K562 (cell line): ENCODE data around the gene RBM12. TPM values are rescaled to one million over a fixed set of nuclear protein-coding genes. Genes with fewer than 3 reads are reported as not detected.

ENCODE experiments used
- ATAC-seq: fragments of 200-7000 bp; cut with Tn5 transposase; 3 replicates; pipeline ENCODE4 v1.9.1; 2020; ENCODE audit warnings: moderate library complexity
- BruUV-seq: library from RNA; stranded (reverse); fragments of 400-500 nt; replicated peaks from 2 replicates; lab custom pipeline; 2021; lab: Mats Ljungman, UMichigan
- CTCF ChIA-PET: fragments of 300-600 bp; formaldehyde crosslinking; extraction: SDS; loops from one replicate; lab custom pipeline; 2021; ENCODE audit warnings: low intra/inter-chr PET ratio; lab: Yijun Ruan, JAX
- POLR2A ChIA-PET: fragments of 300-600, 350-650 bp; sonication (Branson Sonifier 250); formaldehyde crosslinking; extraction: SDS; loops from one replicate; lab custom pipeline; 2021; ENCODE audit warnings: antibody characterized with exemption, inconsistent platforms; lab: Yijun Ruan, JAX
- DNase-seq, 4 experiments: peaks; one replicate each; pipeline versions ENCODE4 v3.0.0 to v3.0.0-alpha.2; 2011 to 2018; ENCODE audit warnings: low spot score in 3 of 4, mixed read lengths in 3 of 4; ENCODE audit errors: extremely low read depth in 1 of 4
- FAIRE-seq: peaks from 2 replicates; lab custom pipeline; 2011; peaks lifted over from hg19 to GRCh38; lab: Jason Lieb, UNC
- H2AFZ ChIP-seq: 2 replicates; pipeline ENCODE4 v1.6.0; 2011; ENCODE audit warnings: low read depth, low read length, control low read depth, inconsistent platforms
- H3K27ac ChIP-seq: fragments of 200-600 bp; 3 replicates; pipeline ENCODE4 v1.8.0; 2011; ENCODE audit warnings: low read depth, mild to moderate bottlenecking, control low read depth, inconsistent platforms, low read length, moderate library complexity, mixed read lengths; ENCODE audit errors: extremely low read depth
- H3K27me3 ChIP-seq, 2 experiments: fragments of 300-600 bp in 1 of 2; 2 replicates in 1 of 2; 3 replicates in 1 of 2; pipeline versions ENCODE4 v1.6.0 to v1.8.0; 2011; ENCODE audit warnings: inconsistent platforms in 2 of 2, low read length in 2 of 2, mild to moderate bottlenecking in 1 of 2, mixed read lengths in 1 of 2, moderate library complexity in 1 of 2; ENCODE audit not compliant: control insufficient read depth in 2 of 2, insufficient read depth in 2 of 2
- H3K36me3 ChIP-seq: fragments of 300-600 bp; 3 replicates; pipeline ENCODE4 v1.8.0; 2011; ENCODE audit warnings: mild to moderate bottlenecking, low read length, inconsistent platforms; ENCODE audit not compliant: control insufficient read depth, insufficient read depth
- H3K4me1 ChIP-seq, 2 experiments: fragments of 200-600 bp in 1 of 2; replicated peaks in 1 of 2; 2 replicates in 1 of 2; 3 replicates in 1 of 2; pipeline versions ENCODE4 v1.5.1 to v1.8.0; 2011; ENCODE audit warnings: inconsistent platforms in 2 of 2, low read length in 2 of 2, mild to moderate bottlenecking in 1 of 2, mixed read lengths in 1 of 2, moderate library complexity in 1 of 2; ENCODE audit not compliant: control insufficient read depth in 2 of 2, insufficient read depth in 2 of 2
- H3K4me2 ChIP-seq: 2 replicates; pipeline ENCODE4 v1.6.1; 2011; ENCODE audit warnings: low read length, control low read depth, inconsistent platforms, mixed read lengths; ENCODE audit not compliant: insufficient read depth
- H3K4me3 ChIP-seq: fragments of 200-600 bp; sonication (generic), shearing (Covaris generic); 2 replicates; pipeline ENCODE4 v1.5.1; 2016; ENCODE audit warnings: control low read depth, inconsistent platforms
- H3K79me2 ChIP-seq: fragments of 200-600 bp; 3 replicates; pipeline ENCODE4 v1.8.0; 2011; ENCODE audit warnings: low read length, inconsistent platforms; ENCODE audit not compliant: control insufficient read depth, insufficient read depth
- H3K9ac ChIP-seq, 2 experiments: 2 replicates each; pipeline versions ENCODE4 v1.6.0 to v1.6.1; 2011; ENCODE audit warnings: low read depth in 2 of 2, low read length in 2 of 2, control low read depth in 1 of 2, inconsistent platforms in 1 of 2, mild to moderate bottlenecking in 1 of 2, mixed read lengths in 1 of 2; ENCODE audit not compliant: insufficient read depth in 1 of 2
- H3K9me1 ChIP-seq: one replicate; pipeline ENCODE4 v1.6.0; 2011; ENCODE audit warnings: inconsistent platforms, mild to moderate bottlenecking, low read length, moderate library complexity; ENCODE audit not compliant: control insufficient read depth, insufficient read depth
- H3K9me3 ChIP-seq: replicated peaks from 2 replicates; pipeline ENCODE4 v1.5.1; 2011; ENCODE audit warnings: low read depth, low read length, inconsistent platforms; ENCODE audit not compliant: control insufficient read depth, insufficient read depth
- H4K20me1 ChIP-seq: replicated peaks from 2 replicates; pipeline ENCODE4 v1.6.1; 2011; ENCODE audit warnings: low read length, inconsistent platforms, mixed read lengths; ENCODE audit not compliant: control insufficient read depth, insufficient read depth
- ARID1B ChIP-seq: fragments of 450-650 bp; IDR thresholded peaks from 2 replicates; pipeline ENCODE4 v1.6.1; 2016; ENCODE audit warnings: antibody characterized with exemption, mild to moderate bottlenecking, inconsistent platforms
- FOS ChIP-seq: IDR thresholded peaks from 3 replicates; pipeline ENCODE4 v1.6.1; 2011; ENCODE audit not compliant: insufficient read length; ENCODE audit errors: extremely low read depth
- FOXJ3 ChIP-seq: sonication (generic); formaldehyde crosslinking; IDR thresholded peaks from 2 replicates; pipeline ENCODE4 v1.4.0; 2020; ENCODE audit warnings: mild to moderate bottlenecking, missing genetic modification reagents
- ILK ChIP-seq: fragments of 450-650 bp; IDR thresholded peaks from 2 replicates; pipeline ENCODE4 v1.6.1; 2016; ENCODE audit warnings: missing genetic modification characterization, low read depth, mild to moderate bottlenecking, missing compliant biosample characterization, moderate library complexity, borderline replicate concordance
- JUNB ChIP-seq: fragments of 450-650 bp; formaldehyde crosslinking; conservative IDR thresholded peaks from 2 replicates; pipeline ENCODE4 v1.4.0; 2020; ENCODE audit warnings: mild to moderate bottlenecking
- MEIS2 ChIP-seq: fragments of 450-650 bp; IDR thresholded peaks from 2 replicates; pipeline ENCODE4 v1.6.1; 2014; ENCODE audit warnings: mild to moderate bottlenecking; ENCODE audit not compliant: partially characterized antibody
- OTX1 ChIP-seq: fragments of 450-650 bp; formaldehyde crosslinking; IDR thresholded peaks from 2 replicates; pipeline ENCODE4 v1.4.0; 2022; ENCODE audit warnings: mild to moderate bottlenecking
- RBM25 ChIP-seq: fragments of 200-400 bp; formaldehyde crosslinking; IDR thresholded peaks from 2 replicates; pipeline ENCODE4 v1.6.1; 2018; ENCODE audit warnings: low read length, low read depth, moderate library complexity; ENCODE audit not compliant: severe bottlenecking
- TFAM ChIP-seq: fragments of 250-450 bp; sonication (Bioruptor Pico); conservative IDR thresholded peaks from 2 replicates; pipeline ENCODE4 v1.5.0; 2021; ENCODE audit warnings: mild to moderate bottlenecking, moderate library complexity
- ZNF134 ChIP-seq: fragments of 250-450 bp; sonication (Bioruptor Pico); conservative IDR thresholded peaks from 2 replicates; pipeline ENCODE4 v1.4.0; 2020
- ZNF143 ChIP-seq: sonication (generic); formaldehyde crosslinking; IDR thresholded peaks from 2 replicates; pipeline ENCODE4 v1.9.0; 2022; ENCODE audit warnings: mild to moderate bottlenecking, missing genetic modification reagents
- WGBS: fragments of 100-300 bp; shearing (Covaris generic); methylation state at CpG from one replicate; pipeline ENCODE4 v1.1.6; 2016; ENCODE audit warnings: low coverage, mixed read lengths; ENCODE audit not compliant: insufficient coverage; ENCODE audit errors: missing lambda C conversion rate; 5-methylcytosine and 5-hydroxymethylcytosine counted together
- in situ Hi-C: fragments of 300-500 bp; cut with MboI; formaldehyde crosslinking; loops from 4 replicates; pipeline ENCODE4 v1.15.0; 2018; ENCODE audit warnings: inconsistent platforms, mixed read lengths
- intact Hi-C: fragments of 100-400 bp; cut with micrococcal nuclease; formaldehyde crosslinking; loops from 2 replicates; pipeline ENCODE4 v1.14.2; 2022
- polyA plus RNA-seq, 8 experiments: library from polyadenylated mRNA; depleted of rRNA in 4 of 8; stranded (reverse) in 5 of 8; unstranded in 3 of 8; fragments of >200 nt; fragmentation: Nextera tagmentation in 2 of 8; fragmentation: Illumina TruSeq in 1 of 8; extraction: Ambion mirVana in 2 of 8; extraction: Trizol in 1 of 8; gene quantifications; 2 replicates each; pipeline versions ENCODE4 v1.2.1 to v1.2.3, GENCODE V29; 2011 to 2014; ENCODE audit warnings: inconsistent platforms in 1 of 8, missing spikeins in 1 of 8
- total RNA-seq, 7 experiments: library from RNA; depleted of rRNA in 6 of 7; stranded (reverse); fragments of >200 nt in 6 of 7; fragmentation: Illumina TruSeq in 2 of 7; extraction: Trizol in 2 of 7; gene quantifications; 2 replicates each; pipeline versions ENCODE4 v1.2.1 to v1.2.3, GENCODE V29; 2011 to 2021; ENCODE audit warnings: low replicate concordance in 1 of 7
- TF ChIP-seq, protein P1 (sequence below): fragments of 450-650 bp; IDR thresholded peaks from 2 replicates; pipeline ENCODE4 v1.6.1; 2016; ENCODE audit warnings: missing biosample characterization, missing genetic modification characterization

Gene RBM12
- total and polyA plus RNA-seq, 9 of the 15 experiments (the other 6 are each of a cell fraction or from before 2014, with no cell fraction given) = 5.0 to 162 (median 73.3) TPM

DNA sequence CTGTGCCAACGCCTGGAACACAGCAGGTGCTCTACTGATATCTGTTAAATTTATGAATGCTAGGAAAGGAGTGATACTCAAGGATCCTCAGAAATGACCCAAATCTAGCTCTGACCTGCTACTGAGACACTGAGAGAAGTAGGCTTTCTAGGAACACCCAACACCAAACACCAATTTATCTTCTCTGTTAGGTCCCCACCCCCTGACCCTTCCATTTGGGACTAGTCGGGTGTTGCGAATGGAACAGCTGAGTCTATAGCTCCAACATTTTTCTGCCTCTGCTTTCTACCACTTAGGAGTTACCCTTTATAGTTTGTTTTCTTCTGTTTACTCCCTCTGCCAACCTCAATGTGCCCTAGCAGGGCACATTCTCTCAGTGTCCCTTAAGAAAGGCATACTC lies 24.0 kb downstream of the RBM12 start:
- H4K20me1 ChIP-seq = peaks cover 4% of the 10 kb centered on the region
- POLR2A ChIA-PET = interaction anchor here (0.6 to 2.7 kb wide), 4 partner anchors 9 to 110 kb away, joined by 3 to 11 read pairs (median 7); no protein-coding TSS in a partner anchor
- no peaks in the 10 kb centered on the region for H3K27me3 ChIP-seq
- H3K36me3 ChIP-seq = no peaks in the 10 kb centered on the region
- in situ Hi-C loops (no loop called here), intact Hi-C loops (no loop called here)
- no peak overlapping the region for H3K4me3 ChIP-seq
- WGBS = 19% methylated on average over 3 of the region's 3 CpGs
- ATAC-seq (peak; percentile 54), FAIRE-seq (no peak), DNase-seq (peak in 1 of 4 experiments; percentile 35)
- no peak overlapping the region for H3K9ac ChIP-seq
- H3K4me2 ChIP-seq = no peak overlapping the region
- TF ChIP-seq FOS = no peak
- TF ChIP-seq, protein P1, sequence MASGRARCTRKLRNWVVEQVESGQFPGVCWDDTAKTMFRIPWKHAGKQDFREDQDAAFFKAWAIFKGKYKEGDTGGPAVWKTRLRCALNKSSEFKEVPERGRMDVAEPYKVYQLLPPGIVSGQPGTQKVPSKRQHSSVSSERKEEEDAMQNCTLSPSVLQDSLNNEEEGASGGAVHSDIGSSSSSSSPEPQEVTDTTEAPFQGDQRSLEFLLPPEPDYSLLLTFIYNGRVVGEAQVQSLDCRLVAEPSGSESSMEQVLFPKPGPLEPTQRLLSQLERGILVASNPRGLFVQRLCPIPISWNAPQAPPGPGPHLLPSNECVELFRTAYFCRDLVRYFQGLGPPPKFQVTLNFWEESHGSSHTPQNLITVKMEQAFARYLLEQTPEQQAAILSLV (tag) = no peak
- TF ChIP-seq JUNB = no peak
- TF ChIP-seq RBM25 = no peak
- TF ChIP-seq TFAM (CRISPR knock-in tag) = no peak
- no peak for TF ChIP-seq ZNF134 (CRISPR knock-in tag)
- peak; percentile 31; the same call in 1 of the 2 replicates for TF ChIP-seq ARID1B
- TF ChIP-seq ILK (tag) = no peak
- no peak for TF ChIP-seq FOXJ3
- no peak for TF ChIP-seq ZNF143 (CRISPR knock-in tag)
- TF ChIP-seq MEIS2 = peak; percentile 49
- no peak for TF ChIP-seq OTX1 (CRISPR knock-in tag)
- H3K27ac ChIP-seq = no peak overlapping the region
- H3K79me2 ChIP-seq = peaks cover 52% of the 10 kb centered on the region; the same call in 2 of the 3 replicates
- no peak overlapping the region for H2AFZ ChIP-seq
- H3K9me1 ChIP-seq = no peaks in the 10 kb centered on the region
- H3K4me1 ChIP-seq = peaks cover 0 to 2% of the 10 kb centered on the region in 2 experiments; a peak in 1 of 5 replicates
- H3K9me3 ChIP-seq = no peaks in the 10 kb centered on the region
- no TSS peak for BruUV-seq
- CTCF ChIA-PET = no interaction called here
